SK-N-SH (cell line): ENCODE measurements around the gene MYO18B. TPM values are rescaled to one million over a fixed set of nuclear protein-coding genes. Genes with fewer than 3 reads are reported as not detected.

ENCODE experiments used
- CTCF ChIA-PET: fragments of 300-600, 350-600 bp; formaldehyde crosslinking; extraction: SDS; loops from one replicate; lab custom pipeline; 2021; lab: Yijun Ruan, JAX
- POLR2A ChIA-PET: fragments of 350-600 bp; sonication (Branson Sonifier 250); formaldehyde crosslinking; extraction: SDS; loops from one replicate; lab custom pipeline; 2020; ENCODE audit warnings: antibody characterized with exemption, inconsistent platforms; lab: Yijun Ruan, JAX
- DNase-seq: peaks from one replicate; pipeline ENCODE4 v3.0.0; 2012
- H2AFZ ChIP-seq: fragments of 200-600 bp; sonication (generic); 2 replicates; pipeline ENCODE4 v1.8.1; 2016; ENCODE audit warnings: antibody characterized with exemption, mild to moderate bottlenecking, low read depth
- H3F3A ChIP-seq: fragments of 200-600 bp; sonication (generic); replicated peaks from 2 replicates; pipeline ENCODE3; 2016; ENCODE audit warnings: antibody characterized with exemption, mild to moderate bottlenecking; ENCODE audit not compliant: insufficient read depth
- H3K27ac ChIP-seq, 2 experiments: fragments of 200-500 bp in 1 of 2; fragments of 200-600 bp in 1 of 2; sonication (Bioruptor generic) in 1 of 2; sonication (generic), shearing (Covaris generic) in 1 of 2; 2 replicates each; pipeline versions ENCODE4 v1.5.1 to v1.6.1; 2014 to 2016; ENCODE audit warnings: low read depth in 2 of 2, inconsistent platforms in 1 of 2, low read length in 1 of 2, mild to moderate bottlenecking in 1 of 2, mixed read lengths in 1 of 2
- H3K27me3 ChIP-seq: fragments of 200-600 bp; sonication (generic), shearing (Covaris generic); 2 replicates; pipeline ENCODE4 v1.6.1; 2016; ENCODE audit warnings: mixed run types; ENCODE audit not compliant: insufficient read depth
- H3K36me3 ChIP-seq, 2 experiments: fragments of 200-500 bp in 1 of 2; fragments of 200-600 bp in 1 of 2; sonication (Bioruptor generic) in 1 of 2; sonication (generic) in 1 of 2; replicated peaks in 1 of 2; 2 replicates each; pipeline versions ENCODE3 to v1.5.1; 2014 to 2016; ENCODE audit warnings: low read length in 1 of 2, mild to moderate bottlenecking in 1 of 2; ENCODE audit not compliant: insufficient read depth in 2 of 2, control insufficient read depth in 1 of 2
- H3K4me1 ChIP-seq, 2 experiments: fragments of 200-500 bp in 1 of 2; fragments of 200-600 bp in 1 of 2; sonication (Bioruptor generic) in 1 of 2; sonication (generic), shearing (Covaris generic) in 1 of 2; 2 replicates each; pipeline versions ENCODE4 v1.5.1 to v1.6.1; 2014 to 2016; ENCODE audit warnings: low read depth in 1 of 2, low read length in 1 of 2, mixed run types in 1 of 2; ENCODE audit not compliant: insufficient read depth in 2 of 2, control insufficient read depth in 1 of 2
- H3K4me2 ChIP-seq: fragments of 200-600 bp; sonication (generic), shearing (Covaris generic); 2 replicates; pipeline ENCODE4 v1.6.1; 2017; ENCODE audit warnings: mixed run types
- H3K4me3 ChIP-seq, 2 experiments: fragments of 200-500 bp in 1 of 2; fragments of 200-600 bp in 1 of 2; sonication (Bioruptor generic) in 1 of 2; sonication (generic), shearing (Covaris generic) in 1 of 2; 2 replicates each; pipeline versions ENCODE4 v1.5.1 to v1.8.1; 2014 to 2016; ENCODE audit warnings: low read depth in 2 of 2, inconsistent platforms in 1 of 2, low read length in 1 of 2, mild to moderate bottlenecking in 1 of 2, mixed read lengths in 1 of 2, moderate library complexity in 1 of 2
- H3K79me2 ChIP-seq: fragments of 200-600 bp; sonication (generic); 2 replicates; pipeline ENCODE4 v1.8.1; 2017; ENCODE audit warnings: mild to moderate bottlenecking; ENCODE audit not compliant: insufficient read depth
- H3K9ac ChIP-seq: fragments of 200-600 bp; sonication (generic); 2 replicates; pipeline ENCODE4 v1.6.1; 2017; ENCODE audit warnings: mixed run types
- H3K9me2 ChIP-seq: fragments of 200-600 bp; sonication (generic); 2 replicates; pipeline ENCODE4 v1.6.1; 2017; ENCODE audit warnings: mixed run types
- H3K9me3 ChIP-seq: fragments of 200-600 bp; sonication (generic); 2 replicates; pipeline ENCODE4 v1.6.1; 2017; ENCODE audit warnings: mixed run types, mild to moderate bottlenecking, moderate library complexity
- H4K20me1 ChIP-seq: fragments of 200-600 bp; sonication (generic); 2 replicates; pipeline ENCODE4 v1.6.1; 2017; ENCODE audit warnings: mild to moderate bottlenecking, mixed run types; ENCODE audit not compliant: insufficient read depth
- GABPA ChIP-seq: IDR thresholded peaks from 2 replicates; pipeline ENCODE4 v1.4.0; 2012; ENCODE audit warnings: low read depth, mild to moderate bottlenecking
- JUND ChIP-seq: IDR thresholded peaks from 2 replicates; pipeline ENCODE4 v1.4.0; 2012
- MXI1 ChIP-seq: IDR thresholded peaks from 2 replicates; pipeline ENCODE4 v1.6.1; 2012; ENCODE audit warnings: mild to moderate bottlenecking, low read depth, low read length, improper control_type of control experiment
- POLR2AphosphoS5 ChIP-seq: IDR thresholded peaks from 2 replicates; pipeline ENCODE4 v1.6.1; 2012; ENCODE audit warnings: low read depth, low read length
- RFX5 ChIP-seq: IDR thresholded peaks from 2 replicates; pipeline ENCODE4 v1.6.1; 2012; ENCODE audit warnings: mild to moderate bottlenecking, improper control_type of control experiment, low read length
- WGBS: methylation state at CpG from one replicate; pipeline ENCODE4 v1.1.6; 2017; ENCODE audit warnings: low lambda C conversion rate; 5-methylcytosine and 5-hydroxymethylcytosine counted together
- polyA plus RNA-seq, 3 experiments: library from polyadenylated mRNA; depleted of rRNA; stranded (reverse); fragments of >200 nt; gene quantifications; 2 replicates each; pipeline ENCODE4 v1.2.3, GENCODE V29; 2012
- TF ChIP-seq, protein P1 (sequence below): IDR thresholded peaks from 2 replicates; pipeline ENCODE4 v1.6.1; 2012; ENCODE audit warnings: mild to moderate bottlenecking, low read depth, low read length, moderate library complexity
- TF ChIP-seq, protein P2 (sequence below): fragments of 150-350 bp; IDR thresholded peaks from 2 replicates; pipeline ENCODE4 v1.6.1; 2016; ENCODE audit warnings: mild to moderate bottlenecking, low read depth, low read length

Gene MYO18B
- polyA plus RNA-seq, 1 of the 3 experiments (the other 2 are of a cell fraction), result 0.05 TPM

- no peak for TF ChIP-seq JUND
These were observed 6.3 kb upstream of the MYO18B start (continued) for GRCh38 chr22:25735650-25736049.

- ChIA-PET CTCF (interaction anchor here (0.7 kb wide), 1 partner anchor 13 kb away, joined by 4 read pairs; no protein-coding TSS in a partner anchor), POLR2A (no interaction called here)
- H3K79me2 ChIP-seq, result no peaks in the 10 kb centered on the region
- H3K4me3 ChIP-seq, result no peak overlapping the region
- H3K27ac ChIP-seq, result no peak overlapping the region
- H3K9me3 ChIP-seq, result no peaks in the 10 kb centered on the region
- H3F3A ChIP-seq, result no peaks in the 10 kb centered on the region
- no peak overlapping the region for H3K9ac ChIP-seq
- H3K36me3 ChIP-seq, result no peaks in the 10 kb centered on the region
- no peaks in the 10 kb centered on the region for H3K27me3 ChIP-seq
- H4K20me1 ChIP-seq, result no peaks in the 10 kb centered on the region
- no peak overlapping the region for H2AFZ ChIP-seq
- TF ChIP-seq, protein P1, sequence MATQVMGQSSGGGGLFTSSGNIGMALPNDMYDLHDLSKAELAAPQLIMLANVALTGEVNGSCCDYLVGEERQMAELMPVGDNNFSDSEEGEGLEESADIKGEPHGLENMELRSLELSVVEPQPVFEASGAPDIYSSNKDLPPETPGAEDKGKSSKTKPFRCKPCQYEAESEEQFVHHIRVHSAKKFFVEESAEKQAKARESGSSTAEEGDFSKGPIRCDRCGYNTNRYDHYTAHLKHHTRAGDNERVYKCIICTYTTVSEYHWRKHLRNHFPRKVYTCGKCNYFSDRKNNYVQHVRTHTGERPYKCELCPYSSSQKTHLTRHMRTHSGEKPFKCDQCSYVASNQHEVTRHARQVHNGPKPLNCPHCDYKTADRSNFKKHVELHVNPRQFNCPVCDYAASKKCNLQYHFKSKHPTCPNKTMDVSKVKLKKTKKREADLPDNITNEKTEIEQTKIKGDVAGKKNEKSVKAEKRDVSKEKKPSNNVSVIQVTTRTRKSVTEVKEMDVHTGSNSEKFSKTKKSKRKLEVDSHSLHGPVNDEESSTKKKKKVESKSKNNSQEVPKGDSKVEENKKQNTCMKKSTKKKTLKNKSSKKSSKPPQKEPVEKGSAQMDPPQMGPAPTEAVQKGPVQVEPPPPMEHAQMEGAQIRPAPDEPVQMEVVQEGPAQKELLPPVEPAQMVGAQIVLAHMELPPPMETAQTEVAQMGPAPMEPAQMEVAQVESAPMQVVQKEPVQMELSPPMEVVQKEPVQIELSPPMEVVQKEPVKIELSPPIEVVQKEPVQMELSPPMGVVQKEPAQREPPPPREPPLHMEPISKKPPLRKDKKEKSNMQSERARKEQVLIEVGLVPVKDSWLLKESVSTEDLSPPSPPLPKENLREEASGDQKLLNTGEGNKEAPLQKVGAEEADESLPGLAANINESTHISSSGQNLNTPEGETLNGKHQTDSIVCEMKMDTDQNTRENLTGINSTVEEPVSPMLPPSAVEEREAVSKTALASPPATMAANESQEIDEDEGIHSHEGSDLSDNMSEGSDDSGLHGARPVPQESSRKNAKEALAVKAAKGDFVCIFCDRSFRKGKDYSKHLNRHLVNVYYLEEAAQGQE, result no peak
- TF ChIP-seq MXI1, result no peak
- H3K4me2 ChIP-seq, result no peak overlapping the region
- DNase-seq, result no peak
- H3K9me2 ChIP-seq, result no peaks in the 10 kb centered on the region
- H3K4me1 ChIP-seq, result no peaks in the 10 kb centered on the region; a peak in 1 of 4 replicates
- 77% methylated on average over 9 of the region's 9 CpGs for WGBS
These were observed 5.5 kb upstream of the MYO18B start for GRCh38 chr22:25736378-25737011.

DNA sequence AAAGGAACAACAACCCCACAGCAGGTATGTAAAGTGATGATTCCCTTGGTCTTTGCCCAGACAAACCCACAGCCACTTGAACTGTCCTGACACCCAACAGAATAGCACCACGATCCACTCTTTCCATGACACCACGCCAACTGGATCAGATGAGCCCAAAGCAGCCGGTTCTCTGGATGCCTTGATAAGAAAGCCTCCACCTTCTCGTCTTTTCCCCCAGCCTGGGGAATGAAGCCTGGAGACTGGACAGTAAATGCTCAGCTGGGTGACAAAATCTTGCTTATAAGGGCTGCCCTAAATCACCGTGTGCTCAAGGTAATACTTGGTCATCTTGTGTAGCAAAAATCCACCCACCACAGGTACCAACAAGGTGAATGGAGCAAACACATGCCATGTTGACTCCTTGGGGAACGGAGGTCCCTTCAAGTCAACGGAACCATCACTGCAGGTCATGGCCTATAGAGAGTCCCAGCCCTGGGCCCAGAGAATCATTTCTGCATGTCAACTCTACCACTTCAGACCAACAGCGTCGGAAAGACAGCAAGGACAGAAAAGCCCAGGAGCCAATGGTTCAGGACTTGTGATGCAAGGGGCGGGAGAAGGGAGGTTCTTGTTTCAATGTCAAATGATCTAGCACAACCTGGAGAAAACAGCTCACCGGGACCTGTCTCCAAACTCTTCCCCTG, 2.2 kb upstream of the MYO18B start:
- 69% methylated on average over 9 of the region's 11 CpGs for WGBS
- ChIA-PET POLR2A (no interaction called here), CTCF (interaction anchor here (1.1 kb wide), 1 partner anchor 38 kb away, joined by 4 read pairs; no protein-coding TSS in a partner anchor)
- no peaks in the 10 kb centered on the region for H3K9me2 ChIP-seq
- H4K20me1 ChIP-seq, result no peaks in the 10 kb centered on the region
- H3K4me3 ChIP-seq, result no peak overlapping the region
- DNase-seq, result no peak
- no peak overlapping the region for H3K4me2 ChIP-seq
- TF ChIP-seq GABPA (no peak), RFX5 (no peak), POLR2AphosphoS5 (no peak)
- TF ChIP-seq, protein P2, sequence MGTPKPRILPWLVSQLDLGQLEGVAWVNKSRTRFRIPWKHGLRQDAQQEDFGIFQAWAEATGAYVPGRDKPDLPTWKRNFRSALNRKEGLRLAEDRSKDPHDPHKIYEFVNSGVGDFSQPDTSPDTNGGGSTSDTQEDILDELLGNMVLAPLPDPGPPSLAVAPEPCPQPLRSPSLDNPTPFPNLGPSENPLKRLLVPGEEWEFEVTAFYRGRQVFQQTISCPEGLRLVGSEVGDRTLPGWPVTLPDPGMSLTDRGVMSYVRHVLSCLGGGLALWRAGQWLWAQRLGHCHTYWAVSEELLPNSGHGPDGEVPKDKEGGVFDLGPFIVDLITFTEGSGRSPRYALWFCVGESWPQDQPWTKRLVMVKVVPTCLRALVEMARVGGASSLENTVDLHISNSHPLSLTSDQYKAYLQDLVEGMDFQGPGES, result no peak
- no peak overlapping the region for H2AFZ ChIP-seq
- no peaks in the 10 kb centered on the region; a peak in 1 of 4 replicates for H3K4me1 ChIP-seq
- H3K36me3 ChIP-seq, result no peaks in the 10 kb centered on the region
- H3K9me3 ChIP-seq, result no peaks in the 10 kb centered on the region
- H3K27ac ChIP-seq, result no peak overlapping the region
- no peaks in the 10 kb centered on the region for H3F3A ChIP-seq
- no peaks in the 10 kb centered on the region for H3K79me2 ChIP-seq
- no peaks in the 10 kb centered on the region for H3K27me3 ChIP-seq
- no peak overlapping the region for H3K9ac ChIP-seq
